Keratinocyte (primary cell): ENCODE data around the gene IGSF6.

Experiments
- CTCF ChIP-seq, 3 experiments: IDR thresholded peaks in 1 of 3; conservative IDR thresholded peaks in 1 of 3; optimal IDR thresholded peaks in 1 of 3; 2 replicates in 2 of 3; 3 replicates in 1 of 3; pipeline versions ENCODE3 to v1.5.1; 2011; ENCODE audit warnings: low read length in 3 of 3, mild to moderate bottlenecking in 3 of 3, moderate library complexity in 2 of 3, control low read depth in 1 of 3, inconsistent platforms in 1 of 3; ENCODE audit not compliant: insufficient read depth in 2 of 3; ENCODE audit errors: extremely low read depth in 1 of 3
- EZH2 ChIP-seq: IDR thresholded peaks from one replicate; pipeline ENCODE4 v1.6.1; 2012; ENCODE audit warnings: inconsistent platforms, mild to moderate bottlenecking, low read length, moderate library complexity

DNA sequence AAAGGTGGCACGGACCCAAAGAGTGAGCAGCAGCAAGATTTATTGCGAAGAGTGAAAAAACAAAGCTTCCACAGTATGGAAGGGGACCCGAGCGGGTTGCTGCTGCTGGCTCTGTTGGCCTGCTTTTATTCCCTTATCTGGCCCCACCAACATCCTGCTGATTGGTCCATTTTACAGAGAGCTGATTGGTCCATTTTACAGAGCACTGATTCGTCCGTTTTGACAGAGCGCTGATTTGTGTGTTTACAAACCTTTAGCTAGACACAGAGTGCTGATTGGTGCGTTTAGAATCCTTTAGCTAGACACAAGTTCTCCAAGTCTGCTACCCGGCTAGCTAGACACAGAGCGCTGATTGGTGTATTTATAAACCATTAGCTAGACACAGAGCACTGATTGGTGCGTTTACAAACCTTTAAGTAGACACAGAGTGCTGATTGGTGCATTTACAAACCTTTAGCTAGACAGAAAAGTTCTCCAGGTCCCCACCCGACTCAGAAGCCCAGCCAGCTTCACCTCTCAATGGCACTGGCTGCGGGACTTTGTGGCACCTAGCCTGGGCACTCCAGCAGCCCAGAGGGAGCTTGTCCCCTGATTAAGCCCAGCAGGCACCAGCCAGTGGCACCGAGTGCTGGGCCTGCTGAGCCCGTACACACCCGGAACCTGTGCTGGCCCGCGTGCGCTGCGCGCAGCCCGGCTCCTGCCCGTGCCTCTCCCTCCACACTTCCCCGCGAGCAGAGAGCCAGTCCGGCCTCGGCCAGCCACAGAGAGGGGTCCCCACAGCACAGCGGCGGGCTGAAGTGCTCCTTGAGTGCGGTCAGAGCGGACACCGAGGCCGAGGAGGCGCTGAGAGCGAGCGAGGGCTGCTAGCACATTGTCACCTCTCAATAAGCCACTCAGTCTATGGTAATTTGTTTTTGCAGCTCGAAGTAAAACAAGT is 15.1 kb downstream of the IGSF6 start:
- TF ChIP-seq CTCF (optimal IDR thresholded peaks at IDR 0.05 in 1 of 3, IDR thresholded peaks at IDR 0.05 in 1 of 3, conservative IDR thresholded peaks at IDR 0.05 in 1 of 3; ENCODE audit: extremely low read depth in 1 of 3, insufficient read depth in 2 of 3, low read length in 3 of 3), result no peak
- TF ChIP-seq EZH2, result no peak
